Measurements from ENCODE around the gene NPHP4. TPM values are rescaled to one million over a fixed set of nuclear protein-coding genes. Genes with fewer than 3 reads are reported as not detected.

The NPHP4 gene
- total RNA-seq, 4 donors from 2014 or later = 1.1 to 10.4 (median 1.8) TPM

GRCh38 chr1:6014130-6014999, 22.1 kb upstream of the NPHP4 start:
- no peaks in the 10 kb centered on the region for H3K36me3 ChIP-seq
- in situ Hi-C loops (cut with MboI; ENCODE audit: low sequenced_read_pairs in 4 of 4) = no loop called here
- H3K4me3 ChIP-seq = no peak overlapping the region

GRCh38 chr1:6013491-6013890, 21.3 kb upstream of the NPHP4 start:
- Histone ChIP-seq H3K36me3 (no peaks in the 10 kb centered on the region), H3K4me3 (peak overlapping the region in 1 of 4 donors; percentile 24), H3K27me3 (no peaks in the 10 kb centered on the region), H3K27ac (peak overlapping the region; percentile 78 to 88 (median 86)), H3K9me3 (no peaks in the 10 kb centered on the region), H3K4me1 (peaks cover 10 to 21% of the 10 kb centered on the region in 2 donors)
- intact Hi-C loops (cut with DNase I; ENCODE audit: low total_unique reads) (no loop called here), in situ Hi-C loops (cut with MboI; ENCODE audit: low sequenced_read_pairs in 4 of 4) (no loop called here)
- no peak for ATAC-seq
- no peak for TF ChIP-seq POLR2A (IDR thresholded peaks at IDR 0.05)
- TF ChIP-seq, protein P1, sequence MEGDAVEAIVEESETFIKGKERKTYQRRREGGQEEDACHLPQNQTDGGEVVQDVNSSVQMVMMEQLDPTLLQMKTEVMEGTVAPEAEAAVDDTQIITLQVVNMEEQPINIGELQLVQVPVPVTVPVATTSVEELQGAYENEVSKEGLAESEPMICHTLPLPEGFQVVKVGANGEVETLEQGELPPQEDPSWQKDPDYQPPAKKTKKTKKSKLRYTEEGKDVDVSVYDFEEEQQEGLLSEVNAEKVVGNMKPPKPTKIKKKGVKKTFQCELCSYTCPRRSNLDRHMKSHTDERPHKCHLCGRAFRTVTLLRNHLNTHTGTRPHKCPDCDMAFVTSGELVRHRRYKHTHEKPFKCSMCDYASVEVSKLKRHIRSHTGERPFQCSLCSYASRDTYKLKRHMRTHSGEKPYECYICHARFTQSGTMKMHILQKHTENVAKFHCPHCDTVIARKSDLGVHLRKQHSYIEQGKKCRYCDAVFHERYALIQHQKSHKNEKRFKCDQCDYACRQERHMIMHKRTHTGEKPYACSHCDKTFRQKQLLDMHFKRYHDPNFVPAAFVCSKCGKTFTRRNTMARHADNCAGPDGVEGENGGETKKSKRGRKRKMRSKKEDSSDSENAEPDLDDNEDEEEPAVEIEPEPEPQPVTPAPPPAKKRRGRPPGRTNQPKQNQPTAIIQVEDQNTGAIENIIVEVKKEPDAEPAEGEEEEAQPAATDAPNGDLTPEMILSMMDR (IDR thresholded peaks at IDR 0.05 in 4 of 5, conservative IDR thresholded peaks at IDR 0.05 in 1 of 5) = no peak
- no peak for DNase-seq

More at GRCh38 chr1:6014130-6014999, 22.1 kb upstream of the NPHP4 start:
- Histone ChIP-seq H3K27ac (peak overlapping the region; percentile 78 to 88 (median 86)), H3K27me3 (no peaks in the 10 kb centered on the region), H3K4me1 (peaks cover 10 to 21% of the 10 kb centered on the region in 2 donors), H3K9me3 (no peaks in the 10 kb centered on the region)
- ATAC-seq = peak; percentile 89 to 93
- peak; percentile 79 to 94 for DNase-seq
- intact Hi-C loops (cut with DNase I; ENCODE audit: low total_unique reads) = loop anchor here (1.0 kb wide), 2 partner anchors 12 kb away; no protein-coding TSS in a partner anchor
- TF ChIP-seq POLR2A (IDR thresholded peaks at IDR 0.05) = peak; percentile 46 to 57
- TF ChIP-seq, protein P1 (IDR thresholded peaks at IDR 0.05 in 4 of 5, conservative IDR thresholded peaks at IDR 0.05 in 1 of 5) = peak in 1 of 5 experiments; percentile 9

- intact Hi-C loops (cut with DNase I; ENCODE audit: low total_unique reads) = no loop called here
- H3K4me1 ChIP-seq = peaks cover 10 to 21% of the 10 kb centered on the region in 2 donors
- H3K9me3 ChIP-seq = no peaks in the 10 kb centered on the region
- DNase-seq (no peak), ATAC-seq (no peak)
- H3K36me3 ChIP-seq = no peaks in the 10 kb centered on the region
- in situ Hi-C loops (cut with MboI; ENCODE audit: low sequenced_read_pairs in 4 of 4) = no loop called here
- peak overlapping the region; percentile 78 to 88 (median 86) for H3K27ac ChIP-seq
- H3K4me3 ChIP-seq = peak overlapping the region in 1 of 4 donors; percentile 24
- H3K27me3 ChIP-seq = peaks cover 0 to under 1% (median 0%) of the 10 kb centered on the region in 3 donors
- TF ChIP-seq, protein P1 (IDR thresholded peaks at IDR 0.05 in 4 of 5, conservative IDR thresholded peaks at IDR 0.05 in 1 of 5) = no peak
- TF ChIP-seq POLR2A (IDR thresholded peaks at IDR 0.05) = no peak
Measured at GRCh38 chr1:6012529-6013318, 20.5 kb upstream of the NPHP4 start.

GRCh38 chr1:6011946-6012258, 19.7 kb upstream of the NPHP4 start:
- H3K9me3 ChIP-seq = no peaks in the 10 kb centered on the region
- in situ Hi-C loops (cut with MboI; ENCODE audit: low sequenced_read_pairs in 4 of 4) (no loop called here), intact Hi-C loops (cut with DNase I; ENCODE audit: low total_unique reads) (no loop called here)
- peaks cover 10 to 21% of the 10 kb centered on the region in 2 donors for H3K4me1 ChIP-seq
- H3K4me3 ChIP-seq = no peak overlapping the region
- no peak for TF ChIP-seq POLR2A (IDR thresholded peaks at IDR 0.05)
- TF ChIP-seq, protein P1 (IDR thresholded peaks at IDR 0.05 in 4 of 5, conservative IDR thresholded peaks at IDR 0.05 in 1 of 5) = no peak
- peaks cover 0 to 4% (median 0%) of the 10 kb centered on the region in 3 donors for H3K27me3 ChIP-seq
- H3K27ac ChIP-seq = no peak overlapping the region
- H3K36me3 ChIP-seq = no peaks in the 10 kb centered on the region
- DNase-seq = no peak
- no peak for ATAC-seq
